ENCODE results near the gene CCDC80.

Gene CCDC80

GRCh38 chr3:112639455-112640225 is 1.3 kb downstream of the CCDC80 start:
- H3F3A ChIP-seq (ENCODE audit: insufficient read depth, low read length) = no peaks in the 10 kb centered on the region
- TF ChIP-seq CTCF (IDR thresholded peaks at IDR 0.05; ENCODE audit: low read length) (no peak), EZH2 (IDR thresholded peaks at IDR 0.05; ENCODE audit: borderline replicate concordance, low read length) (no peak)
- H3K27me3 ChIP-seq (ENCODE audit: insufficient read depth, low read length) = no peaks in the 10 kb centered on the region
- no peak overlapping the region for H3K4me3 ChIP-seq (ENCODE audit: low read depth, low read length, poor library complexity, severe bottlenecking)
- H3K27ac ChIP-seq (ENCODE audit: low read depth, low read length, poor library complexity, severe bottlenecking) = no peak overlapping the region
- H4K20me1 ChIP-seq (ENCODE audit: insufficient read depth, low read length) = no peaks in the 10 kb centered on the region
- H3K9me2 ChIP-seq (ENCODE audit: low read depth, low read length) = no peaks in the 10 kb centered on the region
- H3K9ac ChIP-seq (ENCODE audit: low read length) = no peak overlapping the region
- H3K4me2 ChIP-seq (ENCODE audit: low read length) = no peak overlapping the region
- H3K9me3 ChIP-seq (ENCODE audit: low read length) = no peaks in the 10 kb centered on the region
- H3K4me1 ChIP-seq (ENCODE audit: insufficient read depth, low read length, severe bottlenecking) = no peaks in the 10 kb centered on the region
- H2AFZ ChIP-seq (ENCODE audit: low read length) = no peak overlapping the region
- no peaks in the 10 kb centered on the region for H3K79me2 ChIP-seq (ENCODE audit: insufficient read depth, low read length)
- no peaks in the 10 kb centered on the region for H3K36me3 ChIP-seq (ENCODE audit: insufficient read depth, low read length)

- Histone ChIP-seq H4K20me1 (ENCODE audit: insufficient read depth, low read length) (no peaks in the 10 kb centered on the region), H3K79me2 (ENCODE audit: insufficient read depth, low read length) (no peaks in the 10 kb centered on the region), H3K9ac (ENCODE audit: low read length) (no peak overlapping the region), H3K27ac (ENCODE audit: low read depth, low read length, poor library complexity, severe bottlenecking) (no peak overlapping the region), H3K36me3 (ENCODE audit: insufficient read depth, low read length) (no peaks in the 10 kb centered on the region), H3K4me3 (ENCODE audit: low read depth, low read length, poor library complexity, severe bottlenecking) (no peak overlapping the region), H2AFZ (ENCODE audit: low read length) (no peak overlapping the region), H3K4me2 (ENCODE audit: low read length) (no peak overlapping the region), H3K27me3 (ENCODE audit: insufficient read depth, low read length) (no peaks in the 10 kb centered on the region), H3F3A (ENCODE audit: insufficient read depth, low read length) (no peaks in the 10 kb centered on the region), H3K9me2 (ENCODE audit: low read depth, low read length) (no peaks in the 10 kb centered on the region), H3K4me1 (ENCODE audit: insufficient read depth, low read length, severe bottlenecking) (no peaks in the 10 kb centered on the region), H3K9me3 (ENCODE audit: low read length) (no peaks in the 10 kb centered on the region)
- TF ChIP-seq CTCF (IDR thresholded peaks at IDR 0.05; ENCODE audit: low read length) (no peak), EZH2 (IDR thresholded peaks at IDR 0.05; ENCODE audit: borderline replicate concordance, low read length) (no peak)
These were observed 2.5 kb downstream of the CCDC80 start for GRCh38 chr3:112638327-112639020.

DNA sequence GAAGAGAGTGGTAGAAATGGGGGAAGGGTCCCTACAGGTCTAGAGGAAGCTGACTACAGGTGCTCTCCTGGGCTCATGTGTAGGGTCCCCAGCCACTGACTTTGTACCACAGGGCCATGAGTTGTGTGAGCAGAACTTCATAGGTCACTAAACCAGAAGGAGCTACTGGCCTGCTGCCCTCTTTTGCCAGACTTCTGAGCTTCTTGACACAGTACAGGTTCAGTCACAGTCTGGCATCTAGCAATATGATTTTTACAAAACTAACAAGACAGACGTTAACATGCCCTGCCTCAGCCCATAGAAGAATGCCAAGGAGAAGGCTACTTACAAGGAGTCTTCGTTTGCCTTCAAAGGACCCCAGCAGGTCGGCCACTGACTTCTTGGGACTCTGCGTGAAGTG is 3.2 kb downstream of the CCDC80 start:
- no peaks in the 10 kb centered on the region for H3F3A ChIP-seq (ENCODE audit: insufficient read depth, low read length)
- no peaks in the 10 kb centered on the region for H4K20me1 ChIP-seq (ENCODE audit: insufficient read depth, low read length)
- H3K4me3 ChIP-seq (ENCODE audit: low read depth, low read length, poor library complexity, severe bottlenecking) = no peak overlapping the region
- H3K79me2 ChIP-seq (ENCODE audit: insufficient read depth, low read length) = no peaks in the 10 kb centered on the region
- no peaks in the 10 kb centered on the region for H3K36me3 ChIP-seq (ENCODE audit: insufficient read depth, low read length)
- no peak overlapping the region for H3K9ac ChIP-seq (ENCODE audit: low read length)
- TF ChIP-seq EZH2 (IDR thresholded peaks at IDR 0.05; ENCODE audit: borderline replicate concordance, low read length) = no peak
- TF ChIP-seq CTCF (IDR thresholded peaks at IDR 0.05; ENCODE audit: low read length) = no peak
- no peaks in the 10 kb centered on the region for H3K27me3 ChIP-seq (ENCODE audit: insufficient read depth, low read length)
- H3K4me2 ChIP-seq (ENCODE audit: low read length) = no peak overlapping the region
- no peak overlapping the region for H3K27ac ChIP-seq (ENCODE audit: low read depth, low read length, poor library complexity, severe bottlenecking)
- H3K4me1 ChIP-seq (ENCODE audit: insufficient read depth, low read length, severe bottlenecking) = no peaks in the 10 kb centered on the region
- H3K9me3 ChIP-seq (ENCODE audit: low read length) = no peaks in the 10 kb centered on the region
- H3K9me2 ChIP-seq (ENCODE audit: low read depth, low read length) = no peaks in the 10 kb centered on the region
- no peak overlapping the region for H2AFZ ChIP-seq (ENCODE audit: low read length)

All from OCI-LY1 (cell line).